ENCODE measurements around the gene CD8B. TPM values are rescaled to one million over a fixed set of nuclear protein-coding genes. Genes with fewer than 3 reads are reported as not detected.
A peak's percentile ranks its signal among the peaks of the same experiment; 100 is the strongest.
"Not testable (repeated sequence)": the region's sequence is repeated elsewhere in the genome, so short reads cannot be mapped to it uniquely, and the experiment has no call there.

The CD8B gene
- total RNA-seq, 1 donor from 2014 or later, result not detected

GRCh38 chr2:86855981-86856380 lies 5.7 kb downstream of the CD8B start:
- peak overlapping the region; percentile 6 for H3K4me3 Mint-ChIP-seq
- H3K27me3 Mint-ChIP-seq (ENCODE audit: low read depth), result peaks cover 10% of the 10 kb centered on the region
- not testable (repeated sequence) for H3K9me3 Mint-ChIP-seq, H3K4me1 Mint-ChIP-seq, H3K36me3 Mint-ChIP-seq
- peak; percentile 43 to 76 for DNase-seq (ENCODE audit: low spot score in 2 of 2, unreplicated experiment in 2 of 2)
- H3K27ac Mint-ChIP-seq, result peak overlapping the region; percentile 83

GRCh38 chr2:86851581-86851980 lies 10.1 kb downstream of the CD8B start:
- not testable (repeated sequence) for H3K9me3 Mint-ChIP-seq; H3K27ac Mint-ChIP-seq; H3K4me1 Mint-ChIP-seq; DNase-seq (ENCODE audit: low spot score in 2 of 2, unreplicated experiment in 2 of 2); H3K36me3 Mint-ChIP-seq; H3K4me3 Mint-ChIP-seq; H3K27me3 Mint-ChIP-seq (ENCODE audit: low read depth)

- H3K4me3 Mint-ChIP-seq; H3K27me3 Mint-ChIP-seq (ENCODE audit: low read depth): not testable (repeated sequence)
These were observed 19.0 kb downstream of the CD8B start for GRCh38 chr2:86842607-86843234.

GRCh38 chr2:86841330-86841729 lies 20.4 kb downstream of the CD8B start:
- H3K36me3 Mint-ChIP-seq; H3K4me3 Mint-ChIP-seq; H3K27ac Mint-ChIP-seq; H3K27me3 Mint-ChIP-seq (ENCODE audit: low read depth); H3K4me1 Mint-ChIP-seq; H3K9me3 Mint-ChIP-seq; DNase-seq (ENCODE audit: low spot score in 2 of 2, unreplicated experiment in 2 of 2): not testable (repeated sequence)

More at GRCh38 chr2:86842607-86843234, 19.0 kb downstream of the CD8B start:
- not testable (repeated sequence) for H3K9me3 Mint-ChIP-seq; H3K27ac Mint-ChIP-seq; H3K36me3 Mint-ChIP-seq; DNase-seq (ENCODE audit: low spot score in 2 of 2, unreplicated experiment in 2 of 2); H3K4me1 Mint-ChIP-seq

- not testable (repeated sequence) for H3K27me3 Mint-ChIP-seq (ENCODE audit: low read depth); H3K4me1 Mint-ChIP-seq; H3K36me3 Mint-ChIP-seq; H3K9me3 Mint-ChIP-seq; H3K27ac Mint-ChIP-seq; DNase-seq (ENCODE audit: low spot score in 2 of 2, unreplicated experiment in 2 of 2); H3K4me3 Mint-ChIP-seq
These were observed 21.7 kb downstream of the CD8B start for GRCh38 chr2:86839871-86840548.

- H3K4me3 Mint-ChIP-seq; H3K4me1 Mint-ChIP-seq; H3K36me3 Mint-ChIP-seq; DNase-seq (ENCODE audit: low spot score in 2 of 2, unreplicated experiment in 2 of 2); H3K27ac Mint-ChIP-seq; H3K9me3 Mint-ChIP-seq; H3K27me3 Mint-ChIP-seq (ENCODE audit: low read depth): not testable (repeated sequence)
These were observed 22.2 kb downstream of the CD8B start for GRCh38 chr2:86839455-86839854.

- H3K9me3 Mint-ChIP-seq; H3K27me3 Mint-ChIP-seq (ENCODE audit: low read depth); H3K27ac Mint-ChIP-seq; H3K4me1 Mint-ChIP-seq; DNase-seq (ENCODE audit: low spot score in 2 of 2, unreplicated experiment in 2 of 2); H3K36me3 Mint-ChIP-seq; H3K4me3 Mint-ChIP-seq: not testable (repeated sequence)
These were observed 24.0 kb downstream of the CD8B start for GRCh38 chr2:86837714-86838113.

- peak overlapping the region; percentile 21 for H3K27ac Mint-ChIP-seq
- H3K4me1 Mint-ChIP-seq; H3K36me3 Mint-ChIP-seq; H3K9me3 Mint-ChIP-seq; H3K27me3 Mint-ChIP-seq (ENCODE audit: low read depth); DNase-seq (ENCODE audit: low spot score in 2 of 2, unreplicated experiment in 2 of 2); H3K4me3 Mint-ChIP-seq: not testable (repeated sequence)
These were observed 24.6 kb downstream of the CD8B start for GRCh38 chr2:86836915-86837695.

GRCh38 chr2:86835548-86835889 lies 26.2 kb downstream of the CD8B start:
- H3K36me3 Mint-ChIP-seq; H3K4me3 Mint-ChIP-seq; H3K9me3 Mint-ChIP-seq; H3K27ac Mint-ChIP-seq; H3K4me1 Mint-ChIP-seq; DNase-seq (ENCODE audit: low spot score in 2 of 2, unreplicated experiment in 2 of 2): not testable (repeated sequence)
- H3K27me3 Mint-ChIP-seq (ENCODE audit: low read depth), result peaks cover 20% of the 10 kb centered on the region

GRCh38 chr2:86833315-86833714 lies 28.4 kb downstream of the CD8B start:
- TF ChIP-seq CTCF (IDR thresholded peaks at IDR 0.05; ENCODE audit: unreplicated experiment), result no peak
- H3K36me3 Mint-ChIP-seq, result no peaks in the 10 kb centered on the region
- H3K27ac Mint-ChIP-seq, result no peak overlapping the region
- H3K4me3 Mint-ChIP-seq, result no peak overlapping the region
- no peak for DNase-seq (ENCODE audit: low spot score in 2 of 2, unreplicated experiment in 2 of 2)
- H3K9me3 Mint-ChIP-seq, result no peaks in the 10 kb centered on the region
- H3K4me1 Mint-ChIP-seq, result peaks cover 4% of the 10 kb centered on the region
- peaks cover 20% of the 10 kb centered on the region for H3K27me3 Mint-ChIP-seq (ENCODE audit: low read depth)

All from mesothelial cell of epicardium (in vitro differentiated cells).